PC-9 (cell line): ENCODE results near the gene MORN4.

Source experiments
- EZH2 ChIP-seq: fragments of 200-600 bp; sonication (generic); IDR thresholded peaks from 2 replicates; pipeline ENCODE4 v1.8.0; 2017; ENCODE audit warnings: antibody characterized with exemption, low read depth
- TF ChIP-seq, protein P1 (sequence below): fragments of 200-600 bp; sonication (generic); conservative IDR thresholded peaks from 2 replicates; pipeline ENCODE4 v1.6.1; 2017; ENCODE audit warnings: mixed run types, antibody characterized with exemption, mild to moderate bottlenecking, moderate library complexity

DNA sequence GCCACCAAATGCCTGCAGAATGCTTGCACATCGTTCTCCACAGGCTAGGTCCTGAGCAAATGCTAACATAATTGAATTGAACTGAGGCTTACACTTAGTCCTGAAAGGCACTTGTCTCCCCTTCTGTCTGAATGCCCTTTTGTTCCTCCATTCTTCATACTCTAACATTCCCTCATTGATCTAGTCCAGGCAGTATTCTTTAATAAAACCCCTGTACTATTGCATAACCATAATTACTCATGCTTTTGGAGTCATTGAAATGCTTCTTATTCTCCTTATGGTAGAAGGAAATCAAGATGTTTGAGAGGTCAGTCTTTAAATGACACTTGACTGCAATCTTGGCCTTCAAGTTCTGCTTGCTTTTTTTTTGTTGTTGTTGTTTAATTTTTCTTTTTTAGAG is 14.3 kb upstream of the MORN4 start:
- TF ChIP-seq, protein P1, sequence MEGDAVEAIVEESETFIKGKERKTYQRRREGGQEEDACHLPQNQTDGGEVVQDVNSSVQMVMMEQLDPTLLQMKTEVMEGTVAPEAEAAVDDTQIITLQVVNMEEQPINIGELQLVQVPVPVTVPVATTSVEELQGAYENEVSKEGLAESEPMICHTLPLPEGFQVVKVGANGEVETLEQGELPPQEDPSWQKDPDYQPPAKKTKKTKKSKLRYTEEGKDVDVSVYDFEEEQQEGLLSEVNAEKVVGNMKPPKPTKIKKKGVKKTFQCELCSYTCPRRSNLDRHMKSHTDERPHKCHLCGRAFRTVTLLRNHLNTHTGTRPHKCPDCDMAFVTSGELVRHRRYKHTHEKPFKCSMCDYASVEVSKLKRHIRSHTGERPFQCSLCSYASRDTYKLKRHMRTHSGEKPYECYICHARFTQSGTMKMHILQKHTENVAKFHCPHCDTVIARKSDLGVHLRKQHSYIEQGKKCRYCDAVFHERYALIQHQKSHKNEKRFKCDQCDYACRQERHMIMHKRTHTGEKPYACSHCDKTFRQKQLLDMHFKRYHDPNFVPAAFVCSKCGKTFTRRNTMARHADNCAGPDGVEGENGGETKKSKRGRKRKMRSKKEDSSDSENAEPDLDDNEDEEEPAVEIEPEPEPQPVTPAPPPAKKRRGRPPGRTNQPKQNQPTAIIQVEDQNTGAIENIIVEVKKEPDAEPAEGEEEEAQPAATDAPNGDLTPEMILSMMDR, result no peak
- TF ChIP-seq EZH2, result no peak
